ENCODE data around the gene NAE1.

NAE1 gene

DNA sequence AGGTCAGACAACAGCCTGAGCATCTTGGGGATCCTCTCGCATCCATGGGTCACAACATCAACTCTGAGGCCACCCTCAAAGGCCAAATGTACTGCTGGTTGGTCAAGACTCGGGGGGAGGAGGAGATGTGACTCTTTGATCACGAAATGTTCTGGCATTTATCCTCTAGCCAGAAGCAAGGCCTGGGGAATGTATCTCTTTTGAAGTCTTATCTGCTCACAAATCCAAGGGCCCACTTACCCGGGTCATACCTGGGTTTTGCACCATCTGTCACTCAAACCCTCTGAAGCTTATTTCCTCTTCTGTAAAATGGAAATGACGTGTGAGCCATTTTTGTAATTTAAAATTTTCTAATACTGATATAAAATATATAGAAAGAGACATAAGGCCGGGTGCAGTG is 26.7 kb upstream of the NAE1 start:
- TF ChIP-seq ZFX (IDR thresholded peaks at IDR 0.05) = no peak
- TF ChIP-seq, protein P1, sequence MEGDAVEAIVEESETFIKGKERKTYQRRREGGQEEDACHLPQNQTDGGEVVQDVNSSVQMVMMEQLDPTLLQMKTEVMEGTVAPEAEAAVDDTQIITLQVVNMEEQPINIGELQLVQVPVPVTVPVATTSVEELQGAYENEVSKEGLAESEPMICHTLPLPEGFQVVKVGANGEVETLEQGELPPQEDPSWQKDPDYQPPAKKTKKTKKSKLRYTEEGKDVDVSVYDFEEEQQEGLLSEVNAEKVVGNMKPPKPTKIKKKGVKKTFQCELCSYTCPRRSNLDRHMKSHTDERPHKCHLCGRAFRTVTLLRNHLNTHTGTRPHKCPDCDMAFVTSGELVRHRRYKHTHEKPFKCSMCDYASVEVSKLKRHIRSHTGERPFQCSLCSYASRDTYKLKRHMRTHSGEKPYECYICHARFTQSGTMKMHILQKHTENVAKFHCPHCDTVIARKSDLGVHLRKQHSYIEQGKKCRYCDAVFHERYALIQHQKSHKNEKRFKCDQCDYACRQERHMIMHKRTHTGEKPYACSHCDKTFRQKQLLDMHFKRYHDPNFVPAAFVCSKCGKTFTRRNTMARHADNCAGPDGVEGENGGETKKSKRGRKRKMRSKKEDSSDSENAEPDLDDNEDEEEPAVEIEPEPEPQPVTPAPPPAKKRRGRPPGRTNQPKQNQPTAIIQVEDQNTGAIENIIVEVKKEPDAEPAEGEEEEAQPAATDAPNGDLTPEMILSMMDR (conservative IDR thresholded peaks at IDR 0.05) = no peak

DNA sequence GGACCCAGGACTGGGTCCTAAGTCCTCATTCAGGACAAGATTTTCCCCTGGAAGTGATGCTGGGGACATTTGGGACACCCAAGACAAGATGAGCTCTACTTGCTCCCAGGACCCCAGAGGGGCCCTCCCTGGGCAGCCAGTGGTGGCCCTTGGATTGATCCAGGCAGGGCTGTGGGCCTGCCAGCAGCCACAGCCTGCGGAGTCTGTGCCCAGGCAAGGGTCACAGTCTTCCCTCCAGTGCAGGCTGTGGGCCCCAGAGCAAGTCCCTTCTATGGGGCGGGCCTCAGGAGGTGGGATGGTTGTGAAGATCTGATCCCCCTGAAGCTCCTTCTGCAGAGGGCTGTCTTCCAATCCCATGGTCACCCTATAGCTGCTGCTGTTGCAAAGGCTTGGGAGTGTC is 26.0 kb upstream of the NAE1 start:
- H3K27ac ChIP-seq = no peak overlapping the region
- no peak for TF ChIP-seq ZFX (IDR thresholded peaks at IDR 0.05)
- TF ChIP-seq, protein P1 (conservative IDR thresholded peaks at IDR 0.05) = no peak

More for the DNA sequence above, 26.7 kb upstream of the NAE1 start:
- H3K27ac ChIP-seq = no peak overlapping the region

DNA sequence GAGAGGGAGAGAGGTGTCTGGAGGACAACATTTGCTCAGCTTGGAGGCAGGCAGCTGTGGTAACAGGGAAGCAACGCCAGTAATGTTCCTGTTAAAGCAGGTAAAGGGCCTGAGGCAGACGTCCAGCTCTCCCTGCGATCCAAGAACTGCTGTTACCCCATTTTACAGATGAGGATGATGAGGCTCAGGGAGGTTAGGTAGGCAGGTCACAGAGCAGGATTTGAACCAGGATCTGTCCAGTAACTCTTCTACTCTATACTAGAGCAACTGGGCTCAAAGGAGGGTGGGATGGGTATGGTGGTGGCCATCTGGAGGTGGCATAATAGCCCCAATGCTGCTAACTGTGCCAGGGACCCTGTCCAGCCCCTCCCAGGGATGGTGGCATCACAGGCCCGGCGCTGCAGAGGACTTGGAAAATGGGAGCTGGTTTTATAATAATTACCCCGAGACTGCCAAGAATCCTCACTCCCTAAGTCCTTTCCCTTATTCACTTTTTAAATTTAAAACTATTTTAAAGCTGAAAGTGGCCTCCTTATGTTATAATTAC is 25.5 kb upstream of the NAE1 start:
- no peak overlapping the region for H3K27ac ChIP-seq
- TF ChIP-seq, protein P1 (conservative IDR thresholded peaks at IDR 0.05) = no peak
- no peak for TF ChIP-seq ZFX (IDR thresholded peaks at IDR 0.05)

DNA sequence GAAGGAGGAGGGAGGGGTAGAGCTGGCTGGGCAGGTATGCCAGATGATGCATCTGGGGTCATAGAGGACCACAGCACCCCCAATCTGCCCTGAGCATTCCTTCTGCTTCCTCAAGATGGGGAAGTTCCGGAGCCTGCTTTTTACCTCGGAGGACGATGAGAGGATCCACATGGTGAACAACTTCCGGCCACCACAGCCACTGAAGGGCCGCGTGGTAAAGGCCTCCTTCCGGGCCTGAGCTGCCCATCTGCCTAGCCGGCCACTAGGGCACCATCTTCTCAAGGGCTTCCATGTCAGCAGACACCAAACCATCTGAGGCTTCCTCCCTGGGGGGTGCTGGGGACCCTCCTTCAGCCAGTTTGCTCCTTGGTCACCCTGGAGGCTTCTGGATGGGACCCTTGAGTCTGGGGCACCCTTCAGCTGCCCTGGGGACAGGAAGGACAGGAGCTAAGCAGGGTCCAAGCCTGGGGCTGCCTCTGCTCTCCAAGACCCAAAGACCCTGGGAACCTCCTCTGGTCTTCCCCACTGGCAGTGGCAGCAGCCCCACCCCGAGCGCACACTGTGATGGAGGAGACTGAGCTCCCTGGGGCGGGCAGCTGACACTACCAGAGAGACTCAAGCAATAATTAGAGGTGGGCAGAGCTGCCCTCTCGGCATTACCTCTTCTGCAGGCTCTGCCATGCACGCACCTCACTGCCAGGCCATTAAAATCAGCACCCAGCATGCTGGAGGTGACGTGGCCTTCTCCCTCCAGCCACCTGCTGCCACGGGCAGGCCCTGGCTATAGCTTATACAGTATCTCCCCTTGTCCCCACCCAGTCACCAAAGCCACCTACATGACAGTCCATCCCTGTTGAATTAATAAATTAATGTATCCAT is 22.7 kb upstream of the NAE1 start:
- H3K27ac ChIP-seq = no peak overlapping the region
- TF ChIP-seq, protein P1 (conservative IDR thresholded peaks at IDR 0.05) = no peak
- TF ChIP-seq ZFX (IDR thresholded peaks at IDR 0.05) = no peak

DNA sequence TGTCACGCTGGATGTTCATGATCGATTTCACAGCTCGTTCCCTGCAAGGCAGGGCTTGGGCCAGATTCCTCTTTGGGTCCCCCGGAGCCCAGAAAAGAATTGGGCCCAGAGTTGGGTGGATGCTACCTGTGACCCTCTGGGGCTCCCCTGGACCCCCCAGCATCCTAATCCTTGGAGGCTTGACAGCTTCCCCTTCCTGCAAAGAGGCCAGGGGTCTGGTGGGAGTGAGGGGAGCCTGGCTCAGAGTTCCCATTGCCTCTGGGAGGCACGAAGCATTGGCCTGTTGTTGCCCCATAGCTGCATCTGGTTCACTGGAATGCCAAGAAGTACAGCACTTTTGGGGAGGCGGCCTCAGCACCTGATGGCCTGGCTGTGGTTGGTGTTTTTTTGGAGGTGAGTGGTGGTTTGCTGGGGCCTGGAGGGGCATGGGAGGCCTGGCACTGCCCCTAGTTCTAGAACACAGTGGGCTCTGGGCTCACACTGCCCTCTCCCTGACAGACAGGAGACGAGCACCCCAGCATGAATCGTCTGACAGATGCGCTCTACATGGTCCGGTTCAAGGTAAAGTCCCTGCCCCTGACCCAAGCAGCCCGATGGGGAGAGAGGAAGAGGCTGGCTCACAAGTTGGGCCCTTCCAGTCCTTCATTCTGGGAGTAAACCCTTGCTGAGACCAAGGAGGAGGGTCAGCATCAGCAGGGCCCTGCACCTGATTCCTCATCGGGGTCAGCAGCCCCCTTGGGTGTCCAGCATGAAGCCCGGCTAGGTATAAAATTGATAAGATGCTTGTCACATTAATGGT is 20.6 kb upstream of the NAE1 start:
- TF ChIP-seq, protein P1 (conservative IDR thresholded peaks at IDR 0.05) = no peak
- TF ChIP-seq ZFX (IDR thresholded peaks at IDR 0.05) = no peak
- H3K27ac ChIP-seq = no peak overlapping the region

DNA sequence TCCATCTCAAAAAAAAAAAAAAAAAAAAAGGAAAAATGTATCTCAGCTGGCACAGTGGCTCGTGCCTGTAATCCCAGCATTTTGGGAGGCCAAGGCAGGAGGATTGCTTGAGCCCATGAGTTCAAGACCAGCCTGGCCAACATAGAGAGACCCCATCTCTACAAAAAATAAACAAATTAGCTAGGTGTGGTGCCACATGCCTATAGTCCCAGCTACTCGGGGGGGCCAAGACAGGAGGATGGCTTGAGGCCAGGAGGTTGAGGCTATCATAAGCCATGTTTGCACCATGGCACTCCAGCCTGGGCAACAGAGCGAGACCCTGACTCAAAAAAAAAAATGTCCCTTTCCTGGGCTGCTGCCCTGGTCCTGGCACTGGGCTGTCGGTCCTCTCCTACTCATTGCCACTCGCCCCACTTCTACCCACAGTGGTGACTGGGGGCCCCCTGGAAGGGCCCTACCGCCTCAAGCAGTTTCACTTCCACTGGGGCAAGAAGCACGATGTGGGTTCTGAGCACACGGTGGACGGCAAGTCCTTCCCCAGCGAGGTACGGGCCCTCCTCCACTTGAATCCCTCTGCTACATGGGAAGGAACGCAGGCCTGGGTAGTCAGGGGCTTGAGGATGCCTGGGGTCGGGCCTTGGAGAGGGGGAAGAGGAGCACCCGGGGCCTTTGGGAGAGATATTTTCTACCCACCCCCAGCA is 19.5 kb upstream of the NAE1 start:
- H3K27ac ChIP-seq = no peak overlapping the region
- TF ChIP-seq, protein P1 (conservative IDR thresholded peaks at IDR 0.05) = no peak
- no peak for TF ChIP-seq ZFX (IDR thresholded peaks at IDR 0.05)

Measured in C4-2B (cell line).